GM18867 (cell line): ENCODE results near the gene GAK.
A peak's percentile ranks its signal among the peaks of the same experiment; 100 is the strongest.
"Not testable (repeated sequence)": the region's sequence is repeated elsewhere in the genome, so short reads cannot be mapped to it uniquely, and the experiment has no call there.

ENCODE experiments used
- ATAC-seq: cut with Tn5 transposase; IDR thresholded peaks from one replicate; pipeline ENCODE4 v1.9.1; 2021; ENCODE audit warnings: mild to moderate bottlenecking, moderate library complexity; ENCODE audit not compliant: unreplicated experiment

The GAK gene

DNA sequence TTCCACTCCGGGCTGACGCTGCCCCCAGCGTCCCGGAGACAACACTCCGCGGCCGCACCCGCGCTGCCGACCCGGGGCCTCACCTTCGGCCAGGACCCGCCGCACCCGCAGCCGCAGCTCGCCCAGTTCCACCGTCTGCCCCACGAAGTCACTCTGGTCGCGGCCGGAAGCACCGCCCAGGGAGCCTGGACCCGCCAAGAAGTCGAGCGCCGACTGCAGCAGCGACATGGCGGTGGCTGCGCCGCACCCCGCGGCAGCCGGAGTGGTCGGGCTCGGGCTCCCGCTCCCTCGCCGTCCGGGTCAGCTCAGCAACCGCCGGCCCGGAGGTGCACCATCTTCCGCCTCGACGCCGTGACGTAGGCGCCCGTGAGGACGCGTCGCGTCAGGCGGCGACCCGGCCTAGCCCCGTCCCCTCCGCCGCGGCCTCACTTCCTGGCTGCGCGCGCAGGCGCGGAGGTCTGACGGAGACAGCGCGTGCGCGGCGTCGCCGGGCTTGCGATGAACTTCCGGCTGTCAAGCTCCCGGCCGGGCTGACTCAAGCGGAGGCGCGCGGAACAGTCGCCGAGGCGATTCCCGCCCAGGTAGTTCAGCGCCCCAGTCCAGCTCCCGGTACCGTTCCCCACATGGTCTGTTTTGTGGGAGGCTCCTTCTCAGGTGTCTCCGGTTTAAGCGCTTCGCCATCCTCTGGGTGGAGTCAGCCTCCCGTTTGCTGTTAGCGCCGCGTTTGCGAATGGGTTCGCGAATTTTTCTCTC lies at the start of gene GAK, which contains the start of gene TMEM175:
GAK (minus strand) TSS at position 357 of the 753 bp plus-strand sequence; CDS start at position 228, 129 bp downstream.
TMEM175 (plus strand) TSS at position 501 of the 753 bp plus-strand sequence. CDS start 15,280 bp downstream, outside the sequence.
- peak; percentile 88 for ATAC-seq

DNA sequence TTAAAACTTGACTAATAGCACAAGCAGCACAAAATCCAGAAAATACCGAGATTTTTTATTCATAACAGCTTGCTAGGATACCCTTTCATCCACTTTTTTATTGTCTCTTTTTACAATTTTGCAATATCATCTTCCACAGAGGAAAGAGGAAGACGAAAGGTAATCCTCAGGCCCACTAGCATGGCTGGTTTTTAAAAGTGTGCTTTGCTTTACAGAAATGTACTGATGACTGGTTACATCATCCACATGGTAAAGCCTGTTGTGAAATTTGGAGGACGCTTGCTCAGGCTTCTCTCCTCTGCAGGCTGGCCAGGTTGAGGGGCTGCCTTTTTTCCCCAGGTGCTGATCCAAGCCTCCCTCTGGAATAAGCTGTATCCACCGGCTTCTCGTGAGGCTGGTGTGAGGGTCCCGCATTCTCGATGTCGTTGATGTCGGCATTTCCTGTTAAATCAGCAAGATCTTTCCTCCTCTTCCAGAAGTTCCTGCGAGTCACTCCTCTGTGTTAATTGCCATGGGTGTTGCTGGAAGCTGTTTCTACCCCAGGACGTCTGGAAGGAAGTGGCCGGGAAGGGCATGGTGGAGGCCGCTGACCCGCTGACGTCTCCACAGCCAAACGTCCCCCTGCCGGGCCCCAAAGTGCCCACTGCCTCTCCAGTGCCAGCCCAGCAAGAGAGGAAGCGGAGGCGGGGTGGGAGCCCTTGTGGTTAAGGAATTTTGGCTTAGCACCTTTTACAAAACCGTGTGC lies 47.0 kb upstream of the GAK start:
- ATAC-seq: no peak

DNA sequence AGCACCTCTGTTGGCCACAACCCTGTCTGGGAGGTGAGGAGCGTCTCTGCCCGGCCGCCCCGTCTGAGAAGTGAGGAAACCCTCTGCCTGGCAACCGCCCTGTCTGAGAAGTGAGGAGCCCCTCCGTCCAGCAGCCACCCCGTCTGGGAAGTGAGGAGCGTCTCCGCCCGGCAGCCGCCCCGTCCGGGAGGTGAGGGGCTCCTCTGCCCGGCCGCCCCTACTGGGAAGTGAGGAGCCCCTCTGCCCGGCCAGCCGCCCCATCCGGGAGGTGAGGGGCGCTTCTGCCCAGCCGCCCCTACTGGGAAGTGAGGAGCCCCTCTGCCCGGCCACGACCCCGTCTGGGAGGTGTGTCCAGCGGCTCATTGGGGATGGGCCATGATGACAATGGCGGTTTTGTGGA lies 43.9 kb upstream of the GAK start:
- ATAC-seq: not testable (repeated sequence)

DNA sequence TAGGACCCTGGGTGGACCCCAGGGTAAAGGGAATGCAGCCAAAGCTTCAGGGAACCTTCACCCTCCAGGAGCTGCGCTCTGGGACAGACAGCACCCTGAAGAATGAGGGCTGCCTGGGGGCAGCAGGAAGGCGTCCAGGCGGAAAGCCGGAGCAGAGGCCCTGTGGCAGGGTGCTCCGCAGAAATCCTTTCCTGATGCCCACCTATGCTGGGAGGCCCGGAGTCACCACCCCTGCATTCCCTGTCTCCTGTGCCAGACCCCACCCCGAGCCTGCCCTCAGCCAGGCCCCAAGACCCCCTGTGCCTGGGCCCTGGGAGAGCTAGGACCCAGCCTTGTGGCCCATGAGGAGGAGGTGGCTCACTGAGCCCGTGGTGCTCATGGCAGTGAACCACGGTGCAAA lies 42.6 kb upstream of the GAK start:
- ATAC-seq: no peak

DNA sequence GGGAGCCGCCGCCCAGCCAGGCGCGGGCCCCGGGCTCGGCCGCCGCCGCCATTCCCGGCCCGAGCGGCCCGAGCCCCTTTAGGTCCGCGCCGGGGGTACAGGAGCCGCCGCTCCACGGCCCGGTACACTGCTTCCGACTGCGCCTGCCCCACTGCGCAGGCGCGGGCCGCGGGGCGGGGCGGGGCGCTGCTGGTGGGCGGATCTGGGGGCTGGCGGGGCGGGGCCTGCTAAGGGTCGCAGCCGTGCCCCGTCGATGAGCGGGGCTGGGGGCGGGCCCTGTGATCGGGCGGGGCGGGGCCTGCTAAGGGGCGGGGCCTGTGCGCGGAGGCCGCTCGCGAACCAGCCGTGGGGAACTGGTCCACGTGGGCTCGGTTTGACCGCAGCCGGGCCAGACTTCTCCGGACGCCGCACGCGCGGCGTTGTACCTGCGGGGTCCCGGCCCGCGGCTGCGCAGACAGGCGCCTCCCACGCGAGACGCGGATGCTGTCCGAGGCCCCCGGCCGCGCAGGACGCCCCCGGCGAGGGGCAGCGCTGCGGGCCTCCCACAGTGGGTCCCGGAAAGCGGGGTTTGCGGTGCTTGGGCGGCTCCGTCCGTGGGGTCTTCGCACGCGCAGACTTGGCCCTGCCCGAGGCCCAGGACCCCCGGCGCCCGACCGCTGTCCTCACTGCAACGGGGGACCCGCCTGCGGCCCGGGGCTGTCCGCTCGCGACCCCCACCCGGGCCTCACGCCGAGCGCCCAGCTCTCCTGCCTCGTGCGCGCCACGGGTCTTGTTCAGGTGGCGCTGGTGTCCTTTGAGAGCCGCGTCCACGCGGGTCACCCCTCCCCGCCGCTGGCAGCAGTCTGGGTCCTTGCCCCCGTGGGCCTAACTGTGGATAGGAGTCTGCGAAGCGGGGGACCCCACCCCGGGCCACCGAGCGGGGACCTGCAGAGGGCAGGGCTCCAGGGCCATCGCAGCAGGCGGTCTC lies 41.6 kb upstream of the GAK start, which contains the start of gene DGKQ:
DGKQ (minus strand) TSS at position 139 of the 967 bp plus-strand sequence; CDS start at position 52, 87 bp downstream.
- peak; percentile 75 for ATAC-seq

DNA sequence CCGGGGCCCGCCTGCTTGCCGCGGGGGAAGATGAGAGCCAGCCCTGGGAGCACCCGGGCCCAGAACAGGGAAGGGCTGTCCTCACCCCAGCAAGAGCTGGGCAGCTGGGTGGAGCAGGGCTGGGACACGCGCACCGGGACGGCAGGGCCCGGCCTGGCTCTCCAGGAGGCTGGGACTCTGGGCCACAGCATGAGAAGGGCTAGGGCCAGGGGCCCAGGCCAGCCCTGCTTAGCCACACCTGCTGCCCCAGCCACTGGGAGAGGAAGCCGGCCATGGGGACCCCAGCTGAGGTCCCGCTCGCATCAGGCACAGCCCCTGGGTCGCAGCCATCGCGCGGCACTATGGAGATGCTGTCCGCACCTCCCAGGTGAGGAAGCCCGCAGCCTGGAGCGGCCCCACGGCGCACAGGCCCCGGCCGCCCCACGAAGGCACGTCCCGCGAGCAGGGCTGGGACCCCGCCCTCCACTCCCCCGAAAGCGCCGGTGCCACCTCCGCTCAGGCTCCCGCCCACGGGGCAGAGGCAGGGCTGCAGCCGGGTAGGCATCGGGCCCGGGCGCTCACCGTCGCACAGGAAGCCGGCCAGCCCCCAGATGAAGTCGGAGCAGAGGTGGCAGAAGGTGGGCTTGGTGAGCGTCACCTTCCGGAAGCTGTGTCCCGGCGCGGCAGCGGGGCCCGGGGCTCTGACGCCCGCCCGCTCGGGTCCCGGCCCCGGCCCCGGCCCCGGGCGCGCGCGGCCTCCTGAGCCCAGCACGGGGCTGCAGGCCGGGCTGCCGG lies 40.7 kb upstream of the GAK start:
- ATAC-seq: peak; percentile 49

DNA sequence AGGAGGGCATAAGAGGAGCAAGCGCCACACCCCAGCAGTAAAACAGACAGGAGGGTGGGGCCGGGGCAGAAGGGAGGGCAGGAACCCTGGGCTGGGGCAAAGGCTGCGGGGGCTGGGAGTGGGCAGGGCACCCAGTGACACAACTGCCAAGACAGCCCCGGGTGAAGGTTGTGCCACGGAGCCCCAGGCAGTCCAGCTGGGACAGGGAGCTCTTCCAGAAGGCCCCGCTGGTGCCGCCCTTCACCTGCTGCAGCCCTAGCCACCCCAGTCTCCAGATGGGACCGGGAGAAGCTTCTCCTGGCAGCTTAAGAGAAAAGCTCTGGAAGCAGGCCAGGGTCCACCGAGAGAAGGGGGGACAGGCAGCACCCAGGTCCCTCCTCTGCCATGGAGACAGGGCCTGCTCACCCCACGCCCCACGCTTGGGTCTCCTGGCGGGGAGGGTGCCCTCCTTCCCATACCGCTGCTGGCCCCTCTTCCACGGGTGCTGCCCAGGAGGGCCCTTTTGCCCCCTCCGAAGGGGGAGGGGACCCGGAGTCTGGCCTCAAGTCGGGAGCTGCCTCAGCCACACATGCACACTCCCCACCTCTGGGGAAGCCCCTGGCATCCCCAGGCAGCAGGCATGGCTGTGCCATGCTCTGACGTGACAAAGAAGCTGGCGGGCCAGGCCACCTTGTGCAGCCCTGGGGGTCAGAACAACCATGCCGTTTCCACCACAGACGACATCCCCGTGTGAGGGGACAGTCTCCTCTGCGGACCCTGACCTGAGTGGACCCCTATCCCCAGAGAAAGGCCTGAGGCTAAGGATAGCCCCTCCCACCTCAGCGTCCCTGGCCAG lies 39.8 kb upstream of the GAK start:
- ATAC-seq: no peak

DNA sequence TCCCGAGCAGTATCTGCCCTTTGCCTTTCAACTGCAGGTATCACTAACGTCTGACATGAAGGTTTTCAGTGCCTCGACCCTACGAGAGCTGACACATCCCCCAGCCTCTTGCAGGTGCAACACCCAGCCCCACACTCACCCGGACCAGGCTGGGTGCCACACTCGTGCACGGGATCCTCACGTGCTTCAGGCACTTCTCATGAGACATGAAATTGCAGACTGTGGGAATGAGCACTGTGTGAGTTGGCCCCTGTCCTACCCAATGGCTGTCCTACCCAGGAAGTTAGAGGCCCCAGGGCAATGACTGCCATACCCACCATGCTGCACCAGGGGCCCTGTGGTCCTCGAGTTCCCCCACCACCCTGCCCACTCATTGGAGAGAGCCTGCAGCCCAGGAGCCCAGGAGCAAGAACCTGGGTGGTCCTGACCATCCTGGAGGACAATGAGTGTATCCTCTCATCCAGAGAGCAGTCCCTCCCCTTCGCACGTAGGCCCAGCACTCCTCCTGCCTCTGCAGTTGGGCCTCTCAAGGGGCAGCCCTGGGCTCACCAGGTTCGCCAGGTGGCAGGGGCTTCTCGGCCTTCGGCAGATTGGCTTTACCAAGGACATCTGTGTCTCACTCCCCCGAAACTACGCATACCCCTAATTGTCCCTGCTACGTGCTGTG lies 38.9 kb upstream of the GAK start:
- ATAC-seq: no peak

DNA sequence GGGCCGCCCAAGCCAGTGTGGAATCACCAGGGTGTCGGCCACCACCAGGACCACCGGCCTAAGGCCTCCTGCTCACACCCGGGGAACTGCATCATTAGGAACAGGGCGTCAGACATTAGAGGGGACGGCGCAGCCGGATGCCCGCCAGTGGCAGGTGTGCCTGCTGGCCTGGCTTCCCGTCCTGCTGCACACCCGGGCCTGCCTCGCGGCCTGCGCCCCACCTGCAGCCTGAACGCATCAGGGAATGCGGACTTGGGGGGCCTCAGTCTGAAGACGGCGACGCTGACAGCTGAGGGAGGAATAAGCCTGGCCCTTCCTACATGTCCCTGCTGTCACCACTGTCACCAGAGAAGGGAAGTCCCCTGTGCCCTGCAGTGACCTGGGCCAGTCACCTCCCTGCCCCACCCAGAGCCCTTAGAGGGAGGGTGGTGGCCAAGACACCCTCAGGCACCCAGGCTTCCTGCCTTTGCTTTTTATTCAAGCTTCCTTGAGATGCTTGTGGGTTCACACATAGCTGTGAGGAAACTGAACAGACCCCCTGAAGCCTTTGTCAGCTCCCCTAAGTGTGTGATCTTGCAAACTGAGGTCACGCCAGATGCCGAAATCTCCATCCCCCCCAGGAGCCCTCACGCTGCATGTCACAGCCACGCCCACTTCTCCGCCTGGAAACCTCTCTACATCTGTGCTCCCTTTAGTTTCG lies 38.1 kb upstream of the GAK start:
- ATAC-seq: no peak

DNA sequence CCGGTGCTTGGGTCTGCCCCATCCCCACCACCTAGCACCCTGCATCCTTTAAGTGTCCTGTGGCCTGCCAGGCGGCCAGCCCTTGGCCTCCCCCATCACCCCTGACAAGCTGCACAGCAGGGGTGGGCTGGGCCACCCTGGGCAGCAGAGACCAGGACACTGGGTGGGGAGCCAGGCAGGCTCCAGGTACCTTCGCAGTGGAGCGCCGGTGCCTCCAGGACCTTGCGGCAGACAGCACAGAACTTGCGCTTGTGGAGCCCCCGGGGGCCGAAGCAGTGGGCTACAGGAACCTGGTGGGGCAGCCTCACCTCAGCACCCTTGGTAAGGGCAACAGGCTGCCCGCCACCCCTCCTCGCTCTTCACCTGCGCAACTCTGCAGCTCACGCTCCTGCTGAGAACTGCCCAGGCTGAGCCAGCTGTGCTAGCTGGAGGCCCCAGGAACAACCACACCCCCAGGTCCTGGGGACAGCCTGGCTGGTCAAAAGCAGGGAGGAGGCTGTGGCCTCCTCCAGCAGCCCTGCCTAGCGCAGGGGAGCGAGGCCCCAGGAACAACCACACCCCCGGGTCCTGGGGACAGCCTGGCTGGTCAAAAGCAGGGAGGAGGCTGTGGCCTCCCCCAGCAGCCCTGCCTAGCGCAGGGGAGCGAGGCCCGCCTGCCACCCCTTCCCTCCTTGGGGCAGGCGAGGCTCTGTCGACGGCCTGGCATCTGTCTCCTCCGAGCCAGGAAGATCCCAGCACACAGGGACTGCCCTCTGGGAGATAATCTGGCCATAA lies 36.7 kb upstream of the GAK start:
- ATAC-seq: no peak

DNA sequence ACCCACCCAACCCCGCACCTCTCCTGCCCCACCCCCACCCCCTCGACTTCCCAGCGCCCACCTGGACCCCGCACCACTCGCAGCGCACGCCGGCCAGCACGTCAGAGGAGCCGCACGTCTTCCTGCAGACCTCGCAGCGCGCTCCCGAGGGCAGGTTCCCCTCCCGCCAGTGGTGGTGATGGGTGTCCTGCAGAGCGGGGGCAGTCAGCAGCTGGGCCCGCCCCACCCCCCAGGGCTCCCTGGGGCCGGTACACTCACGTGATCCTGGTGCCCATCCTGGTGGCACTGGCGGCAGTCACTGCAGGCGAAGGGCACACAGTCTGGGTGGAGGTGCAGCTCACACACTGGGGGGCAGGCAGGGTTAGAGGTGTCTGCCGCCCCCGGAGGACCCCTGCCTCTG lies 36.1 kb upstream of the GAK start:
- no peak for ATAC-seq

DNA sequence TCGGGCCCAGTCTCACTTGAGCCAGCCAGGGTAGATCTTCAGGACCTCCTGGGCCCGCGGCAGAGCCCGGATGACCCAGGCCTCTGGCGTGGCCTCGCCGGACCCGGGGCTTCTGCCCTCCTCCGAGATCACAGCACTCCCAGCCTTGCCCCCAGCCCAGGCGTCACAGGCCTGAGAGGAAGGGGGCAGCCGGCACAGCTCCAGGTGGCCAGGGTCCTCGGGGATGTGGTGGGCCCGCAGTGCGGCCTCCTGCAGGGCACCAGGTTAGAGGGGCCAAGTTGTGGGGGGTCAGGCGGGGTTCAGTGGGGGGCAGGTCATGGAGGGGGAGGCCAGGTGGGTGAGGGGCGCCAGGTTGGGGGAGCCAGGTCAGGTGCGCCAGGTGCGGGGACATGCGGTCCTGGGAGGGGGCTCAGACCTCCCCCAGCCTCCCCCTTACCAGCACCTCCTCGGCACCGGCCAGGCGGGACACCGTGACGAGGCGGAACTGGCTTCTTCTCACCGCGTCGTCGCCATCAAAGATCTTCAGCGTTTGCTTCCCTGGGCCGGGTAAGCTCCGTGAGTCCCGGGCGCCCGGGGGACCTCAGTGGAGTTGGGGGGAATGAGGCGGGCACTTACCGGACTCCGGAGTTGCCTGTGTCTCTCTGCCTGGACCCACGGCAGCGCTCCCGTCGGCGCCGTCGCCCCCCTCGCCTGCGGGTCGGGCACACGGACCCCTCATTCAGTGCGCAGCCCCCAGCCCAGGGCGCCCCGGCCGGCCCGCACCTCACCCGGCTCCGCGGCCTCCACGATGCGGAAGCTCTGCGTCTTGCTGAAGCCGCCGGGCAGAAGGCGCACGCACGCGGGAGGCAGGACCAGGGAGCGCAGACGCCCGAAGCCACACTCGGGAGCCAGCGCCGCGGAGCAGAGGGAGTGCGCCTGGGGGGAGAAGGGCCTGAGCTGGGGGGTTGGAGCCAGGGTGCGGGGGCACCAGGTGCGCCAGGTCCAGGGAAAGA lies 35.3 kb upstream of the GAK start:
- no peak for ATAC-seq

DNA sequence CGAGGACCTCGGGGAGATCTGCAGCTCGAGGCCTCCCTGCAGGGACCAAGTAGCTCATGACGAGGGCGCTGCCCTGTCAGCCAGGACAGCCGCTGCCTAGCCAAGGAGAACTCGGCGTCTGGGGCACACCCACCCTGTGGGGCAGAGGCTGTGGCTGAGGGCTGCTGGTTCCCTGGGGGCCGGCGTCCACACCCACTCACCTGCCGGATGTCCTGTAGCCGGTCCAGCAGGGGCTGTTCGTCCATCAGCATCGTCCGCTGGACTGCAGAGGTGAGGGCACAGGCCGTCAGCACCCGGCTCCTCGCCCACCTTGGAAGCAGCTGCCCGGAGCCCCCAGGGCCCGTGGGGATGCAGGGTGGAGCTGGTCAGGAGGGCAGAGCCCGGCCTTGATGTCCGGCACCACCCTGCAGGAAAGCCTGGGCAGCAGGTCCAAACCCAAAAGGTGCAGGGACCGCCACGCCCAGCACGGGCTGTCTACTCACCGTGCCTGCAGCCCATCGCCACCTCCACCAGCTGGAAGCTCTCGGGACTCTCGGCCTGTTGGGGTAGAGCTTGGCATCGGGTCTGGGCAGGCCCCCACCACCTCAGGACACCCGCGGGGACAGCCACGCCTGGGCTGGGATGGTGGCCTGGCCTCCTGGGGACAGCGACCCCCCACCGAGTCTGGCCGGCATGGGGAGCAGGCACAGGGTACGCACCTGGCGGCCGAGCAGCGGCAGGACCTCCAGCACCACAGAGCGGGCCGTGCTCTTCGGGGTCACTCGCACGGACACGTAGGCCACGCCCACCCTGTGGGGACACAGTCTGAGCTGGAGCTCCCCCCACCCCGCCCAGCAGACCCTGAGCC lies 34.4 kb upstream of the GAK start:
- ATAC-seq: no peak

DNA sequence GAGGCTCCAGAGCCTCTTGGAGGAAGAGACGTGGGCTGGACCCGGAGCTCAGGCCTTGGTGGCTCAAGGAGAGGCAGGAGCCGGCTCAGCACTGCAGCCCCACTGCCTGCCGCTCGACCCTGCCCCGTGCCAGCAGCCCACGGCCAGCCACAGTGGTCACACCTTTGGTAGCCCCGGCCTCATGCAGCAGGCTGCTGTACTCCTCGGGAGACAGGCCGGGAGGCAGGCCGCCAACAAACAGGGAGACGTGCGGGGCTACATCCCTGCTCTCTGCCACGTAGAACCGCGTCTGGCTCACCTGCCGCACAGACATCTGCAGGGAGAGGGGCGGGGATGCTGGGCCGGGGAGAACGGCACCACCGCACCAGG lies 33.6 kb upstream of the GAK start:
- no peak for ATAC-seq

DNA sequence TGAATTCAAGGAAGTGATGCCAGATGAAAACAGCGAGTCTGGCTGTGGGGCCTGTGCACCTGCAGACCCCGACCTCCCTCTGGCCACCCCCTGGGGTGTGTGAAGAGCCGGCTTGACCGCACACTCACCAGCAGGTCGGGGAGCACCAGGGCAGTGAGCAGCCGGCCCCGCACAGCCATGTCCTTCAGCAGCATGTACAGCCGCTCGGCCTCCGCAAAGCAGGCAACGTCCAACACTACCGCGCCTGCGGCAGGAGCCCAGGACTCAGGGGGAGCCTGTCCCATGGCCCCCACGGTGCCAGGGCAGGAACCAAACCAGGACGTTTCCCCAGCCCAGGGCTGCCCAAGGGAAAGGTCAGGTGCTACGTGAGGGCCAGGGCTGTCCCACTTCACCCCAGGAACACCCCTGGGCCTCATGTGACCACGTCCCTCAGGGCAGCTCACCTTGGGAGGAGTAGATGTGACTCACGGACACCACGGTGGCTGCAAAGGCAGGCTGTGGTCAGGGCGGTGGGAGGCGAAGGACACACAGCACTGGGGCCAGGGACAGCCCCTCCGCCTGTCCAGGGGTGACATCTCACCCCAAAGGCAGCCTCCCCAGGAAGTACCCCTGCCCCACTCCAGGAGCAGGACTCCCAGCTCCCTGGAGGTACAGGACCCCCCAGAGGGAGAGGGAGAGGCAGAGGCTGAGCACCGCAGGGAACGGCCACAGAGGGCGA lies 33.1 kb upstream of the GAK start:
- no peak for ATAC-seq
